Liver (tissue), 9 donors: Measurements from ENCODE around the gene KRTAP29-1. TPM values are rescaled to one million over a fixed set of nuclear protein-coding genes. Genes with fewer than 3 reads are reported as not detected.

Experiments used
- DNase-seq: peaks from one replicate; pipeline ENCODE4 v3.0.0-alpha.2; 2017; ENCODE audit warnings: low spot score
- H3K27ac ChIP-seq, 2 donors: one replicate each; pipeline ENCODE4 v1.7.0; 2013; ENCODE audit warnings: inconsistent platforms in 2 of 2, low read length in 2 of 2, control low read depth in 1 of 2, low read depth in 1 of 2, mild to moderate bottlenecking in 1 of 2
- H3K27me3 ChIP-seq, 4 donors: one replicate each; pipeline versions ENCODE4 v1.6.1 to v1.7.0; 2013; ENCODE audit warnings: low read length in 3 of 4, inconsistent platforms in 1 of 4, mild to moderate bottlenecking in 1 of 4, moderate library complexity in 1 of 4; ENCODE audit not compliant: control insufficient read depth in 4 of 4, insufficient read depth in 4 of 4
- H3K36me3 ChIP-seq, 4 donors: one replicate each; pipeline versions ENCODE4 v1.6.1 to v1.7.0; 2013; ENCODE audit warnings: low read length in 3 of 4, mild to moderate bottlenecking in 3 of 4, low read depth in 1 of 4, moderate library complexity in 1 of 4; ENCODE audit not compliant: control insufficient read depth in 4 of 4, insufficient read depth in 3 of 4
- H3K4me1 ChIP-seq, 4 donors: one replicate each; pipeline versions ENCODE4 v1.6.1 to v1.7.0; 2013; ENCODE audit warnings: low read length in 3 of 4, mild to moderate bottlenecking in 3 of 4, moderate library complexity in 1 of 4; ENCODE audit not compliant: control insufficient read depth in 4 of 4, insufficient read depth in 4 of 4
- H3K4me3 ChIP-seq, 3 donors: one replicate each; pipeline versions ENCODE4 v1.6.1 to v1.7.0; 2013; ENCODE audit warnings: low read length in 3 of 3, control low read depth in 1 of 3, low read depth in 1 of 3, mild to moderate bottlenecking in 1 of 3
- H3K9ac ChIP-seq, 2 donors: one replicate each; pipeline ENCODE4 v1.7.0; 2013; ENCODE audit warnings: low read length in 2 of 2, mild to moderate bottlenecking in 2 of 2, moderate library complexity in 2 of 2, control low read depth in 1 of 2, low read depth in 1 of 2
- H3K9me3 ChIP-seq, 4 donors: one replicate each; pipeline versions ENCODE4 v1.6.1 to v1.7.0; 2013; ENCODE audit warnings: low read length in 3 of 4; ENCODE audit not compliant: control insufficient read depth in 4 of 4
- CTCF ChIP-seq: fragments of 150-350 bp; IDR thresholded peaks from 2 replicates; pipeline ENCODE4 v1.5.1; 2017; ENCODE audit warnings: improper control_type of control experiment, low read depth, low read length; ENCODE audit not compliant: missing input control
- EGR1 ChIP-seq, 2 donors: IDR thresholded peaks; 2 replicates each; pipeline ENCODE4 v1.6.1; 2016 to 2018; ENCODE audit warnings: antibody characterized with exemption in 2 of 2, low read depth in 2 of 2
- FOXA1 ChIP-seq: IDR thresholded peaks from 2 replicates; pipeline ENCODE4 v1.6.1; 2016; ENCODE audit warnings: antibody characterized with exemption
- FOXA2 ChIP-seq: IDR thresholded peaks from 2 replicates; pipeline ENCODE4 v1.6.1; 2016; ENCODE audit warnings: antibody characterized with exemption
- HNF4G ChIP-seq: IDR thresholded peaks from 2 replicates; pipeline ENCODE4 v1.6.1; 2016; ENCODE audit warnings: antibody characterized with exemption
- NR2F2 ChIP-seq: IDR thresholded peaks from 2 replicates; pipeline ENCODE4 v1.6.1; 2016; ENCODE audit warnings: antibody characterized with exemption
- REST ChIP-seq: IDR thresholded peaks from 2 replicates; pipeline ENCODE4 v1.6.1; 2016; ENCODE audit warnings: antibody characterized with exemption, mild to moderate bottlenecking
- RXRA ChIP-seq, 2 donors: IDR thresholded peaks; 2 replicates each; pipeline ENCODE4 v1.6.1; 2017 to 2018; ENCODE audit warnings: antibody characterized with exemption in 2 of 2, mild to moderate bottlenecking in 1 of 2
- TAF1 ChIP-seq: conservative IDR thresholded peaks from 2 replicates; pipeline ENCODE4 v1.6.1; 2016; ENCODE audit warnings: antibody characterized with exemption, mild to moderate bottlenecking
- YY1 ChIP-seq: IDR thresholded peaks from 2 replicates; pipeline ENCODE4 v1.6.1; 2016; ENCODE audit warnings: antibody characterized with exemption, mild to moderate bottlenecking
- ZBTB33 ChIP-seq: IDR thresholded peaks from 2 replicates; pipeline ENCODE4 v1.6.1; 2016; ENCODE audit warnings: antibody characterized with exemption
- WGBS: extraction: QIAGEN DNeasy Blood & Tissue Kit; methylation state at CpG from one replicate; pipeline ENCODE4 v1.1.7; 2013; 5-methylcytosine and 5-hydroxymethylcytosine counted together
- polyA plus RNA-seq, 2 donors: library from polyadenylated mRNA; stranded (reverse) in 1 of 2; unstranded in 1 of 2; fragments of 200-250 nt in 1 of 2; fragments of >200 nt in 1 of 2; fragmentation: Nextera tagmentation in 1 of 2; extraction: Ambion mirVana in 1 of 2; gene quantifications; one replicate each; pipeline versions ENCODE4 v1.2.1 to v1.2.3, GENCODE V29; 2013 to 2015
- total RNA-seq, 2 donors: library from RNA; depleted of rRNA; stranded (reverse); fragments of >200 nt; gene quantifications; one replicate each; pipeline ENCODE4 v1.2.3, GENCODE V29; 2014
- donor health status: healthy.
- donor health status: healthy.
- donor health status: healthy.
- donor health status: healthy.
- donor health status: healthy.

KRTAP29-1 gene
- total and polyA plus RNA-seq, 4 donors, result not detected

- H3K27ac ChIP-seq, result no peak overlapping the region
- no peak for TF ChIP-seq RXRA (IDR thresholded peaks at IDR 0.05)
- no peak for TF ChIP-seq EGR1 (IDR thresholded peaks at IDR 0.05; ENCODE audit: low read depth in 2 of 2)
- TF ChIP-seq FOXA2, result no peak
- no peak for TF ChIP-seq FOXA1
- DNase-seq, result no peak
- no peaks in the 10 kb centered on the region for H3K9me3 ChIP-seq
- no peaks in the 10 kb centered on the region for H3K4me1 ChIP-seq
- H3K36me3 ChIP-seq, result no peaks in the 10 kb centered on the region
- WGBS, result 84% methylated on average over 20 of the region's 20 CpGs
- no peak overlapping the region for H3K9ac ChIP-seq
- no peak overlapping the region for H3K4me3 ChIP-seq
- H3K27me3 ChIP-seq, result no peaks in the 10 kb centered on the region
Measured at GRCh38 chr17:41298458-41299135, 4.1 kb downstream of the KRTAP29-1 start.

- Histone ChIP-seq H3K4me1 (no peaks in the 10 kb centered on the region), H3K27me3 (no peaks in the 10 kb centered on the region), H3K36me3 (no peaks in the 10 kb centered on the region), H3K9ac (no peak overlapping the region), H3K4me3 (no peak overlapping the region), H3K9me3 (no peaks in the 10 kb centered on the region), H3K27ac (no peak overlapping the region)
- TF ChIP-seq EGR1 (IDR thresholded peaks at IDR 0.05; ENCODE audit: low read depth in 2 of 2) (no peak), CTCF (no peak), NR2F2 (no peak), REST (no peak), HNF4G (no peak), YY1 (no peak), RXRA (IDR thresholded peaks at IDR 0.05) (no peak), TAF1 (no peak), ZBTB33 (no peak)
- no peak for DNase-seq
- 80% methylated on average over 1 of the region's 1 CpG for WGBS
Measured at GRCh38 chr17:41296846-41297245, 5.8 kb downstream of the KRTAP29-1 start.
